Measurements from ENCODE around the gene ATF6. TPM values are rescaled to one million over a fixed set of nuclear protein-coding genes. Genes with fewer than 3 reads are reported as not detected.

The ATF6 gene
- total and polyA plus RNA-seq, 2 of the 4 experiments (the other 2 are of a cell fraction) = 12.2 to 17.6 TPM

GRCh38 chr1:161946071-161946987 is 180.2 kb downstream of the ATF6 start:
- intact Hi-C loops (cut with micrococcal nuclease) (no loop called here), dilution Hi-C loops (cut with HindIII; ENCODE audit: low sequenced_read_pairs, unreplicated experiment) (no loop called here), in situ Hi-C loops (cut with MboI; ENCODE audit: low sequenced_read_pairs) (no loop called here)
- TF ChIP-seq MAFK (IDR thresholded peaks at IDR 0.05; ENCODE audit: low read depth, low read length) = peak; percentile 67
- TF ChIP-seq POLR2A (IDR thresholded peaks at IDR 0.05; ENCODE audit: low read depth, low read length) = no peak
- 0 out of 2 replicates have a peak, but pooled peaks have one; percentile 16 for TF ChIP-seq CEBPB (IDR thresholded peaks at IDR 0.05; ENCODE audit: low read depth, low read length)
- TF ChIP-seq, protein P1, sequence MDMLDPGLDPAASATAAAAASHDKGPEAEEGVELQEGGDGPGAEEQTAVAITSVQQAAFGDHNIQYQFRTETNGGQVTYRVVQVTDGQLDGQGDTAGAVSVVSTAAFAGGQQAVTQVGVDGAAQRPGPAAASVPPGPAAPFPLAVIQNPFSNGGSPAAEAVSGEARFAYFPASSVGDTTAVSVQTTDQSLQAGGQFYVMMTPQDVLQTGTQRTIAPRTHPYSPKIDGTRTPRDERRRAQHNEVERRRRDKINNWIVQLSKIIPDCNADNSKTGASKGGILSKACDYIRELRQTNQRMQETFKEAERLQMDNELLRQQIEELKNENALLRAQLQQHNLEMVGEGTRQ (IDR thresholded peaks at IDR 0.05; ENCODE audit: low read depth, low read length) = no peak
- no peaks in the 10 kb centered on the region for H3K9me3 ChIP-seq (ENCODE audit: control insufficient read depth, insufficient read depth, low read length)
- H2BK5ac ChIP-seq (ENCODE audit: low read depth, low read length, poor library complexity, severe bottlenecking) = no peak overlapping the region
- H4K20me1 ChIP-seq (ENCODE audit: insufficient read depth, low read length) = no peaks in the 10 kb centered on the region
- H3K23ac ChIP-seq (ENCODE audit: low read depth, low read length) = no peak overlapping the region
- H3K14ac ChIP-seq (replicated peaks; ENCODE audit: low read depth, low read length) = no peak overlapping the region
- no peaks in the 10 kb centered on the region for H3K4me1 ChIP-seq (ENCODE audit: control insufficient read depth, insufficient read depth, low read length)
- DNase-seq (peak; percentile 80), ATAC-seq (ENCODE audit: low read depth) (peak; percentile 56)
- H3K4ac ChIP-seq (ENCODE audit: low read depth, low read length) = no peak overlapping the region
- H3K27ac ChIP-seq (ENCODE audit: insufficient read depth, low read length) = no peak overlapping the region
- no peaks in the 10 kb centered on the region; a peak in 1 of 4 replicates for H3K79me1 ChIP-seq (ENCODE audit: low read depth in 1 of 2, low read length in 2 of 2)
- no peak overlapping the region for H2BK20ac ChIP-seq (ENCODE audit: low read depth, low read length)
- no peak overlapping the region for H2BK15ac ChIP-seq (ENCODE audit: low read depth, low read length)
- H3K36me3 ChIP-seq (ENCODE audit: control insufficient read depth, insufficient read depth, low read length) = no peaks in the 10 kb centered on the region
- no peak overlapping the region for H2BK120ac ChIP-seq (ENCODE audit: low read depth, low read length)
- no peak overlapping the region for H2AK5ac ChIP-seq (ENCODE audit: low read depth, low read length)
- no TSS peak for BruUV-seq (replicated peaks)
- no peak overlapping the region for H3K56ac ChIP-seq (ENCODE audit: extremely low read depth, insufficient read depth, low read length)
- no peaks in the 10 kb centered on the region for H3K27me3 ChIP-seq (ENCODE audit: control insufficient read depth, insufficient read depth, low read length)
- H4K8ac ChIP-seq (ENCODE audit: low read depth in 2 of 2, low read length in 2 of 2) = no peak overlapping the region
- no peak overlapping the region for H2AK9ac ChIP-seq (replicated peaks; ENCODE audit: low read depth, low read length, poor library complexity)
- H2AFZ ChIP-seq (replicated peaks; ENCODE audit: low read length, poor library complexity) = no peak overlapping the region
- no peak overlapping the region for H3K18ac ChIP-seq (ENCODE audit: low read depth, low read length)
- peaks cover 3% of the 10 kb centered on the region; the same call in 1 of the 2 replicates for H3K9me1 ChIP-seq (ENCODE audit: insufficient read depth, low read length)
- H3K4me3 ChIP-seq (ENCODE audit: insufficient read depth, low read depth, low read length) = no peak overlapping the region
- H3K9ac ChIP-seq (ENCODE audit: low read depth, low read length) = no peak overlapping the region
- CTCF ChIA-PET = no interaction called here
- no CpG with 5 or more reads among the region's 5 CpGs for WGBS, 2 experiments (ENCODE audit: extremely low coverage in 2 of 2, insufficient read length in 1 of 2)
- POLR2A ChIA-PET (ENCODE audit: unreplicated experiment) = no interaction called here
- H4K5ac ChIP-seq (ENCODE audit: low read depth, low read length) = no peak overlapping the region
- no peak overlapping the region for H4K91ac ChIP-seq (ENCODE audit: insufficient read depth, low read depth, low read length)
- H3K4me2 ChIP-seq (ENCODE audit: low read depth, low read length) = no peak overlapping the region
